Measurements from ENCODE around the gene TRPM3.

The TRPM3 gene

DNA sequence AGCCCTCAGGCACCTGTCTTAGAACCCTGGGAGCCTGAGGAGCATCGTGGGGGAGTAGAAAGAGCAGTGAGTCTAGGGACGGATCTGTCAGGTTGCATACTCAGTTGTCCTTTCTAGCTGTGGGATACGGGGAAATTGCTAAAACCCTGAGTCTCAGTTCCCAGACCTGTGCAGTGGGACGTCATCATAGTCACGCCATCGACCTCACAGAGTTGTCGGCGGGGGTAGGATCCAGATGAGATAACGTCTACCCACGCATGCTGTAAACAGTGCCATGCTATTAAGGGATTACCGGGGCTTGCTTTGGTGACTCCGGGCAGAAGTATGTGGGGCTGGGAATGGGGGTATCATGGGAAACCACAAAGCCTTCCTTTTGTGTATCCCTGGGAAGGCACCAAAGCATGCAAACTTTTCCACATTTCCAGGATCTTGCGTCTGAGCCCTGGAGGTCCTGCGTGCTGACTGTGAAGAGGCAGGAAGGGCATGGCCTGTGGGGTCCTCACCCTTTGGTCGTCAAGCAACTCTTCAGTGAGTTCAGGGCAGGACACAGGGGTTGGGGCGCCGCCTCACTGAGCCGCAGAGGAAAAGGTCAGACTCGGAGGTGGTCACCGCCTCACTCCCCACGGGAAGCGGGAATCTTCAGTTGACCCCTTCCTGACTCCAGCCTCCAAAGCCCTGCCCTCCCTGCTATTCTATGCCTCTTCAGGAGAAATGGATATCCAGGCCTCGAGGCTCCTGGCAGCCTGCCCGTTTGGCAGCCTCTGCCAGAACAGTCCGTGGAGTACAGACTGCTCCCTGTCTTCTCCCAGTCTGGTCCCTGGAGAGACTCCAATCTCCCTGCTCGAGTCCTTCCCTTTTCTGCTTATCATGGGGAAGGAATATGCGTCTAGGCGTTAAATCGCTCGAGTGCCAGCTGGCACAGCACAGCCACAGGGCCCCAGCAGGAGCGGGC, 520.1 kb downstream of the TRPM3 start:
- DNase-seq: no peak

DNA sequence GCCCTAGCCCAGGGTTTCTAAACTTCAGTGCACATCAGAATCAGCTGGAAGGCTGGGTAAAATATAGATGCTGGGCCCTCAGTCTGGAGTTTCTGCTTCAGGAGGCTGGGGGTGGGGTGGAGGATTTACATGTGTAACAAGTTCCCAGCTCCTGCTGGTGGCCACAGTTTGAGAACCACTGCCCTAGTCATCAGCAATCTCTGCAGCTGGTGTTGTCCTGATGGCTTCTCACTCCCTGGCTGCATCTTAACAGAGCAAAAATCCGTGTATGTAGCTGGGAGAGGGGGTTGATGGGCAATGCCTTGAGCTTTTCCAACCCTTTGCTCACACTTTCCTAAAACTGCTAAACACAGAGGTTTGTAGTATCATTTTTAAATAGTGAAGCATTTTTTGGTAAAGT, 520.9 kb downstream of the TRPM3 start:
- DNase-seq: no peak

DNA sequence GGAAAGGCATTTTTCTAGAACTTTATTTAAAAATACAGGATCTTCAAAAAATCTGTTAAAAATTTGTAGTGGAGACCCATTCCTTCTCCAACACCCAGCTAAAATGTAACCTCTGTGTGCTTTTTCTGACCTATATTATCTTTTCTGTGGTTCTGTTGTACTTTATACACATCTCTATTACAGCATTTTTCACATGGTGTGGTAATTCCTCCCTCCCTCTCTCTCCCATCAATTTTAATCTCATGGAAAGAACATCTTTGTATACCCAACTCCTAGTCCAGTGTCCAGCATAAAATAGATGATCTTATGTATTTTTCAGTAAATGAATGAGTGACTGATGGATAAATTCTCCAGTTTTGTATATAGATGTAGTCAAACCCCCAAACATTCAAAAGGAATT, 523.5 kb downstream of the TRPM3 start:
- DNase-seq: no peak

DNA sequence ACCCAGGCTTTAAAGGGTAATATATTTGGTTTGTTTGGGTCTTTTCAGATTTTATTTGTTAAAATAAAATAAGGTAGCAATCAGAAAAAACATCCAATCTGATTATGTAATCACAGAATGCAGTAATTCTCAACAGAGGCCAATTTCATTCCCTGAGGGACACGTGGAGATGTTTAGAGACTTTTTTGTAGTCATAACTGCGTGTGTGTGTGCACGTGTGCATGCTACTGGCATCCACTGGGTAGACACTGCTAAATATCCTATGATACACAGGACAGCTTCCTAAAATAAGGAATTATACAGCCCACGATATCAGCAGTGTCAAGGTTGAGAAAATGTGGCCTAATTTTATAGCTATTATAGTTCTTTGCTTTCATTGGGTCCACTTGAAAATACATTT, 526.2 kb downstream of the TRPM3 start:
- DNase-seq: no peak

DNA sequence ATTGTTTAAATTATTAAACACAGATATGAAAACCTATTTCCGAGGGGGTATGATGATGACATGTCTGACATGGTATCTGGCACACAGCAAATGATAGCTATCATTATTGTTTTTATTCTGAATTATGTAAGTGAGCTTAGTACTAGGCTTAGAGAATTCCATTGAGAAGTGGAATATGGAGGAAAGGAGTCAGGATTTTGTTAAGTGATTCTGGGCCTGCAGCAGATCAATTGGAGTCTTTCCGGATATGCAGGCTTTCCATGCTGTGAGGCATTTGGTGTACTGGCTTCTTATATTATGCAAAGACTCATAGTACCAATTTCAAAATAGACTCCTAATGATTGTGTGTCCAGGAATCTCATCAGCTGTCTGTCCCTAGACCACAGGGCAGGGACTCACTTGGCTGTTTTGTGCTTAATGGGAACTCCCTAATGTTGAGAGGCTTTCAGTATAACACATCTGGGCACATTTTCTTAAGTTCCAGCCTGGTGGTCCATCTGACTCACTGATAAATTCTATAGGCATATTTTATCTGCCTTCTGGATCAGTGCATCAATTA, 527.0 kb downstream of the TRPM3 start:
- no peak for DNase-seq

DNA sequence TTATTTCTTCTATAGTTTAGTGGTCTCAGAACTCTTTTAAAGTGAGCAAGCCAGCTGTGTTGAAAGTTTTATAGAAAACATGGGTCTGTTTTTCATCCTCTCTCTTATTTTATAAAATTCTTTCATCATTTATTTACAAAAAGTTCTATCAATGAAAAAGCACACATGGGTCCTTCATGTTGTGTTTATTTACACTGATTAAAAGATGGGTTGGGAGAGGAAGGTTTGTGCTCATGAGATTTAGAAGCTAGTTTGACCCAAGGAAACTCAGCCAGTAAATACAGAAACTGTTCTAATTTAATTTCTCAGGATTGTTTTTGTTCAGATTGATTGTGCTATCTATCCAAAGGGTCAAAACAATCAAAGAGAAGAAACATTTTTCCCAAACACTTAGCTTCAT, 528.2 kb downstream of the TRPM3 start:
- DNase-seq: no peak

DNA sequence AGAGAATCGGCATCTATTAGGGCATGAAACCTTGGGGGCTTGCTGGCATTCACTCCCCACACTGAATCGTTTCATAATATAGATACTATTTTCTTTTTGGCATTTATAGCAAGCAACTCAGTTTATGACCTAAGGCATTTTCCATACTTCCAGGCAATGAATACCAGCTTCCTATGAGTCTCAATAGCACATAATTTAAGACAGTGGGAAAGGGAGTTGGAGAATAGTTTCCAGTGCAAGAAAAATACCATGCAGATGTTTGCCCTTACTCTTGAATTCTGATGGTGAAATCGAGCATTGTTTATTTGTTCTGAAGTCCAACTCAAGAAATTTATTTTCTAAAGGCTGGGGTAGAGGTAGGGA, 531.1 kb downstream of the TRPM3 start:
- DNase-seq: no peak

DNA sequence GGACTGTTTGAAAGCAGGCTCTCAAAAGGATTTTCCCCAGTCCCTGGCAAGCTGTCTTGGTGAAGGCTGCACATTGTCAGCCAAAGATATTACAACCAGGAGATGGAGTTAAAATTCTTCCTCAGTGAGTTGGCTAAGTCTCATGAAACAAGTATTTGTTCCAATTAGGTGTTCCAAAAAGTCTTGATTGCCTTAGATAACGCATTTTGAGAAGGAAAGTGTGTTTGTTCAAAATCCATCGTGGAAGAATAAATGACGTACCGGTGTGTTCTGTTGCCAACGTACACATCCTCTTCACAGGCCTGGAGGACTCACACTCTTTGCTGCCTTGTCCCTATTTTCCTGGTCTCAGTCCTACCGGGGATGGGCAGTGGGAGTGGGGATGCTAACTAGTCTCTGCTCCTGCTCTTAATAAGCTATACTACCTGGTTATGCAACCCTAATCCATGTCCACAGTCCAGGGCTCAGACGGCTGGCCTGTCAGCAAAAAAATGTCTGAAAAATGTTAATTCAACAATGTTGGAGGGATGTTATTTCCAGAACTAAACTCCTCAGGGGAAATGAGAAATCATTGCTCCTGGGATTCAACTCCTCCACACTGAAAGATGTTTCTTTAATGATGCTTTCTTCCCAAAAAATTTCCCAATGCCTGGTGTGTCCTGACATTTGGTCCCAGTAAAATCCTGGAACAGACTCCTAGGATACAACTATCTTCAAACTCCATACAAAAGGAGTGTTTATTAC, 531.7 kb downstream of the TRPM3 start:
- DNase-seq: no peak

DNA sequence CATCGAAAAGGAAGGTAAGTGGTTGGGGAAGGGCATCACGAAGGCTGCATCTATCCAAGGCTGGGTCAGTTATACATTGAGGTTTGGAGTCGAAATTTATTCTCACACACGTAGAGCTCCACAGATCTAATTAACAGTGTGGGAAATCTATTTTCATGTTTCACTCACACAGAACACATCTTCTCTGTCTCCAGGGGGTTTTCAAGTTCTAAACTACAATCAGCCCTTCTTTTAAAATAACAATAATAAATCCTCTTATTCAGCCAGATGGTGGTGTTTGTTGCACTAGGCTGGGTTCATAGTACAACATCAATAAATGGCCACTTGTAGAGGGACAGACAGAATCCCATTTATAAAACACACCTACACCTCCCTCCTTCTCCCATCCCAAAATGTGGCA, 532.4 kb downstream of the TRPM3 start:
- no peak for DNase-seq

DNA sequence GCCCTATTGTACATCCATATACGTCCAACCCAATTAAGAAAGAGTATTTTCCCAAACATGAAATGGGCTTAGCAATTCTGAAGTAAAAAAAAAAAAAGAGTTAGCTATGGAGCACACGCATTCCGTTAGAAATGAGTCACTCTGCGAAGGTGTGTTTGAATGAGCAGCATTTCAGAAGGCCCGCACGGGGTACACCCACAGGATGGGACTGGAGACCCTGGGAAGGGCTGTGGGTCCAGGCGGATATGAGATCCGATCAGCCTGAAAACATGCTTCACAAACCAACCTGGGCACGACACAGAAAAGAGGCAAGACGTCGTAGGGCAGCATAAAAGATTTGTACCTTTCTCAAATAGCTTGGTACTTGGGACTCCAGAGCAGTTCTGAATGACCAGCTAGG, 533.0 kb downstream of the TRPM3 start:
- DNase-seq: no peak

DNA sequence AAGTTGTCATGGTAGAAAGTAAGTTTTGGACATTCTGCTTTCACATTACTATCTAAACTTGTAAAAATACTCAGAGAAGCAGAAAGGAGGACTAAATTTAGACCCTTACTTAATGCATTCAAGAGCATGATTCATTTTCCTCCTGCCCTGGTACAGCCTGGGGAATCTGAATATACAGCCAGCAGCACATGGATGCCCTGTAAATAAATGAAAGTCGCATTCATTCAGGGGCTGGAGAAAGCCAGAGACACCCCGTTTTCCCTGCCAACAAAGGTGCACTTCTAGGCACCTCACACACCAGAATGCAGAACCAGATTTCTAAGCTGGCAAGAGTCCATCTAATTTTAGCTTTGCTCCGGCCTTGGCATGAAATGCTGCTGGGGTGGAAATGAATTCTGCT, 534.2 kb downstream of the TRPM3 start:
- DNase-seq: no peak

DNA sequence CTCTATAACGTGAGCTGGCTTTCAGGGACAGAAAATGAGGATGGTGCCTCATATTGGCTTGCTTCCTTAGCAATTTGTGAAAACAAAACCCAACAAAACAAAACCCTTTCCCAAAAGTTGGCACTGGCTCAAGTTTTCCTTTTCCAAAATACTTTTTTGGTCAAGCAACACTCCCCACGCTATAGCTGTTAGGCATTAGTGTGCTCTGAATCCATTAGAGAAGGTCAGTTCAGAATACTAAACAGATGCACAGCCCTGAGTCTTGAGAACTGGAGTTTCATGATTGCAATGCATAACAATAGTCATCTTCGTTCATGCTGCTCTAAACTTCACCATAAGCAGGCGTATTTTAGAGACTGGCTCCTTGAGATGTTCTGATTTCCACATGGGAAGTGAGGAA, 534.9 kb downstream of the TRPM3 start:
- DNase-seq: no peak

DNA sequence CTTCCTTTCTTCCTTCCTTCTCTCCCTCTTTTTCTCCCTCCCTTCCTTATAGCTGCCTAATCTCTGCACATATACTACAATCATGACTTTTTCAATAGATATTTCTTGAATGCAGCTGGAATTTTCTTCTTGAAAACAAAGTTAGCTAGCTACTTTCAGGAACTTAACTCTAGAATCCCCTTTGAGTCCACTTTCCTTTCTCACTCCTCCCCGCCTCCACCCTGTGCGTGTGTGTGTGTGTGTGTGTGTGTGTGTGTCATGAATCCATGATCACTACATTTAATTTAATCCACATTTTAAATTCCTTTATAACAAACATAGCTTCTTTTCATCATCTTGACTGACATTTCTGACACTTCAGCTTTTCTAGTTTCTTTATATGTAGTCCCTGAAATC, 539.5 kb downstream of the TRPM3 start:
- DNase-seq: no peak

DNA sequence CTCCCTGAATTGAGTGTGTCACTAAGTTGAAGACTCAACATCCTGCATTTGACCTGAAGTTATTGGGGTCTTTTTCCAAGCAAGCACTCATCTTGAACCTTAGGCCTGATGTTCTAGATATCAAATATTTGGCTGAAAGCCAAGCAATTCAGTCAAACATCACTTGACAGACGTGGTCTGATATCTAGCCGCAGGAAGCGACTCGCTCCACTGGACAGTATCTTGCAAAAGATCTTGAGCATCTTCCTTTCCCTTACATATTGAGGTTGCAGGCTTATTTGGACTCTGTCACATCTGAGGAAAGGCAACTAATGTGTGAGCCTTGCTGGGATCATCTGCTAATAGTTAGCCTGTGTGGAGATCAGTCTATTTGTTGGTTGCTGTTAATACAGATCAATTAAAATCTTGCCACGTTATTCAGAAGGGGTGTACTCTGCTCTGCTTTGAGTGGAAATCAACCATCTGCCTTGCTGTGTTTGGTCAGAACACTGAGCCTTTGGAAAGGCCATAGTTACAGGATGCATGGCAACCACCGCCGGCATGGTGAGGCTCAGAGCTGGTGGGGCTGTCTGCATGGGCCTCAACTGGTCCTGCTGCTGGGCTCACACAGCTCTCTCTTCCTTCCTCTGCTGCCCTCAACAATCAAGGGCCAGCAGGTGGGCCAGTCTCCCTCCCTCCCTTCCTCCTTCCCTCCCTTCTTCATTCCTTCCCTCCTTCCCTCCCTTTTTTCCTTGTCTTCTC, 540.0 kb downstream of the TRPM3 start:
- DNase-seq: no peak

DNA sequence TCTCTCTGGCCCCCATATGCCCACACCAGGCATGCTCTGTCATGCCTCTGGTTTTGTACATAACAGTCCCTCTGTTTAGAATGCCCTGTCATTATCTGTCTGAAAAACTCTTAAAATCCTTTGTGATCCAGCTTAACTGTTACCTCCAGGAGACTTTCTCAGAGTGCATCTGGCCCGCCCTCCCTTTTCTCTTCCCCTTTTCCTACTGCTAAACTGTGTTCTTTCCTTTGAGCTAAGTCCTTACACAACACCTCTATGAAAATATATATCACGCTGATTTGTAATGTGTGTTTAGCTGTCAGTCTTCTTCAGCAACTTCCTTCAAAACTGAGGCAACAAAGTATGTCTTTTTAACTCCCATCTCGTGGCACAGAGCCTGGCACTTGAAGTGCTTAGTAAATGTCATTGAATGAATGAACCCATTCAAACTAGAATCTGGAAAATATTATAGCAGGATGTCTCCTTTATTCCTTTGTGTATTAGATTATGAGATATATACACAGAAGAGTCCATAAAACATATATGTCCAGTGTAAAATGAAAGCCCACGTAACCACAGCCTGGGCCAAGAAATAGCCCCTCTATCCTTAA, 540.7 kb downstream of the TRPM3 start:
- no peak for DNase-seq

DNA sequence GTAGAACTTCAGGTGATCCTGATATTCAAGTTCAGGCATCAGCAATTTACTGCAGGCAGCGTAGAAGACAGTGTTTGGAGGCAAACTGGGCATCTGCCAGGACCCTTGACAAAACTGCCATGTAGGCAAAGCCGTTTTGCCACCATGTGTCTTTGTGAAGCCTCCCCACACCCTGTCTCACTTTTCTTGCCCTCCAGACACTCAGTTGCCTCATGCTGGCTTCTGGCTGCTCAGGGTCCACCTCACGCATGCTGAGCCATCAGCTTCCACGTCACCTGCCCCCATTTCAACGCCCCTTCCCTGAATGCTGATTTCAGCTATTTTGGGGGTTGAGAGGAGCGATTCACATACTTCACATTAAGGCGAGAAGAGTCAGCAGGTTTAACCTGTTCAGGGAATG, 541.7 kb downstream of the TRPM3 start:
- DNase-seq: no peak

DNA sequence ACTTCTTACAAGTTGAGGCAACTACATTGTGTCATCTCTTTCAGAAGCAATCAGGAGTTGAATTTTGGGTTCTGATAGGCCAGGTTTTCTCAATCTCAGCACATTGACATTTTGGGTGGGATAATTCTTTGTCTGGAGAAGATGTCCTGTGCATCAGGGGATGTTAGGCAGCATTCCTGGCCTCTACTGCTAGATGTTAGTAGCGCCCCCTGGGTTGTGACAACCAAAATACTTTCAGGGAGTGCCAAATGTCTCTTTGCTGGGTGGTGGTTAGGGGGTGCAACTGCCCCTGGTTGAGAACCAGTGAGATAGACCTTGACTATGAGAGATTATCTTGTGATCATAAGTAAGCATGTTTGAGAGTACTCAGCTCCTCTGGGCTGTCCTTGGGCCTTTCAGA, 542.7 kb downstream of the TRPM3 start:
- no peak for DNase-seq

DNA sequence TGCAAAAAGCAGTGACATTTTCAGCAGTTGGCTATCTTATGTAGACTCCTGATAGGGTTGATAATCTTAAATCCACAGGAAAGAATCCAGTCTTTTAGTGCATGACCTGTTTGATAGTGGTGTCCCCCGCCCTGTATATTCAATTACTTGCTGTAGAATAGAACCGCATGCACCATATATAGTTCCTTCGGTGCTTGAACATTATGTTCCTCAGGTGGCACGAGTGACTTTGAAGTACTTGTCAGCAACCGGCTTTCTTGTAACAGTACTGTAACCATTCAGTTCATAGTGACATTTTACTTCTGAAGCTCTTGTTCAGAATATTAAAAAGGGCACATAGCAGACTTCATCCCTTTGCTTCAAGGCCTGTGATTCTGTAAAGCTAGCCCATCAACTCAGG, 543.8 kb downstream of the TRPM3 start:
- no peak for DNase-seq

DNA sequence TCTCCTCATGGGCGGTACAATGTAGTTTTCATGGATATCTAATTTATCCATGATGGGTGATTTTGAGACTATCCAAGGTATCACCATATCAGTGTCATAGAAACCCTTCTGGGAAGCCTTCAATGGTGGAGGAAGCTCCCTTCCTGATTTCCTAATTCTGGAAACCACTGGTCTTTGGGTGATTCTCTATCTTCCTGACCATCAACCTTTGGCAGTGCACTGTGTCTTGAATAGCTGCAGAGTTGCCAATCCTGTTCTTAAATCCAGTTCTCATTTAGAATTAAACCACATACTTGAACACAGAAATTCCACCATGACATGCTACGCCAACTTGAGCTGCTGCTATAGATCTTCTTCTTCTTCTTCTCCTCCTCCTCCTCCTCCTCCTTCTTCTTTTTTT, 545.3 kb downstream of the TRPM3 start:
- DNase-seq: no peak

DNA sequence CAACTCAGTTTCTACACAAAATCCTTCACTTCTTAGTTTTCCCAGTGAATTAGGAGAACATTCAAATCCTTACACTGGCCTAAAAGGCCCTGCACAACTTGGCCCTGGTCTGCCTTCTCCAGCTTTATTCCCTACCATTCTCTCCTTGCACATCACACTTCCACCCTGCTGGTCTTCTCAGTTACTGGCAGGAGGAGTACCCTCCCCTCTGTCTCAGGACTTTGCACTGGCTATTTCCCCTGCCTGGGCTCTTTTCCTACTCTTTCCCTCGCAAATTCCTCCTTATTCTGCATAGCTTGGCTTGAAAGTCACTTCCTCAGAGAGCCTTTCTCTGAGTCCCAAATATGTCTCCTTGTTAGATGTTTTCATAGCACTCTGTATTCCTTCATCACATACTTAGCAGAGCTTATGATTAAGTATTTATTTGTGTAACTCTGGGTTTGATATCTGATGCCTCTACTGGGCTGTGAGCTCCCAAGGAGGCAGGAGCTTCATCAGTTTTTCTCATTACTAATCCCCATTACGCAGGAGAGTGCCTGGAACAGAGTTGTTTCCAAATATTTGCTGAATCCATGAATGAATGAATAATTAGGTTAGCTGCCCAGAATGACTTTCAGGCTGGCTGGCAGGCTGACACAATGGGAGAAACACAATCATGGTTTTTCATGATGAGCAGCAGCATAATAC, 547.1 kb downstream of the TRPM3 start:
- DNase-seq: no peak

DNA sequence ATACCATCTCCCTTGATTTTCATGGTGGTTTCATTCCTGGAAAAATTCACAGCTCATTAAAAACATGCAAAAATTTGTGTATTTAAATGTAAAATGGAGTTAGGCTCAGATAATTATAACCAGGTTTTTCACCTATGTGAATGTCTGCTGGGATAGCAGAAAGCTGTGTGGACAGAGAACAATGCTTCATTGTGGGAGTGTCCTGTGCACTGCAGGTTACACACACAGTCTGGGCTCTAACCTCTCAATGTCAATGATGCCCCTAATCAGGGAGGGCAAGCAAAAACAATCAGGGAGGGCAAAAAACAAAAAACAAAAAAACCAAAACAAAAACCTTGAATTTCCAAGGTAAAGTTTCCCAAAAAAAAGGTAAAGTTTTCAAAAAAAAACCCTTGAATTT, 548.1 kb downstream of the TRPM3 start:
- DNase-seq: no peak

DNA sequence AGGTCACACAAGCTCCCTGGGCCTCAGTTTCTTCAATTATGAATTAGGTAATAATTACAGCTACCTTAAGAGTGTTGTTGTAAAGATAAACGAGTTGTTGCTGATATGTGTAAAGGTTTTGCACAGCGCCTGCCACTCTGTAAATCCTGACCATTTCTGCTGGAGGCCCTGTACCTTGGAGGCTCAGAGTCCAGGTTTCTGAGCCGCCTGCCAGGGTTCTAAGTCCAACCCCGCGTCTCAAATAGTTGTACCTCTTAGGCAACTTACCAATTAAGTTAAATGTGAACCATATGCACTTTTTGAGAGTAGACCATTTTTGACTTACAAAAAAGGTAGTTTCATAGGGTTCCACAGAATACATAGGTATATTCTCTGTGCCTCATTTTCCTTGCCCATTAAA, 550.2 kb downstream of the TRPM3 start:
- DNase-seq: no peak
